HepG2 (cell line): Measurements from ENCODE around the gene ZIK1.

Source experiments
- HNRNPUL1 ChIP-seq: fragments of 200-400 bp; formaldehyde crosslinking; IDR thresholded peaks from 2 replicates; pipeline ENCODE4 v1.6.1; 2017; ENCODE audit warnings: low read depth, mild to moderate bottlenecking, low read length, moderate library complexity
- RFX3 ChIP-seq: IDR thresholded peaks from 2 replicates; pipeline ENCODE4 v1.6.1; 2016; ENCODE audit warnings: missing biosample characterization, missing genetic modification reagents
- SIN3B ChIP-seq: fragments of 150-350 bp; IDR thresholded peaks from 2 replicates; pipeline ENCODE4 v1.6.1; 2014; ENCODE audit warnings: low read length
- SYNCRIP ChIP-seq: fragments of 200-400 bp; formaldehyde crosslinking; IDR thresholded peaks from 2 replicates; pipeline ENCODE4 v1.6.1; 2018; ENCODE audit warnings: mild to moderate bottlenecking, low read depth, low read length; ENCODE audit not compliant: insufficient read depth
- ZFAT ChIP-seq: sonication (generic); formaldehyde crosslinking; conservative IDR thresholded peaks from 2 replicates; pipeline ENCODE4 v1.8.1; 2023; ENCODE audit warnings: missing genetic modification reagents, inconsistent platforms
- ZNF180 ChIP-seq: sonication (generic); formaldehyde crosslinking; IDR thresholded peaks from 2 replicates; pipeline ENCODE4 v1.4.0; 2020; ENCODE audit warnings: low read depth, missing genetic modification reagents, borderline replicate concordance
- ZNF431 ChIP-seq: sonication (generic); formaldehyde crosslinking; IDR thresholded peaks from 2 replicates; pipeline ENCODE4 v1.9.0; 2022; ENCODE audit warnings: missing genetic modification reagents, low read depth, mild to moderate bottlenecking, borderline replicate concordance
- ZSCAN21 ChIP-seq: sonication (generic); formaldehyde crosslinking; IDR thresholded peaks from 2 replicates; pipeline ENCODE4 v1.8.0; 2022; ENCODE audit warnings: mild to moderate bottlenecking, missing genetic modification reagents, moderate library complexity, borderline replicate concordance
- TF ChIP-seq, protein P1 (sequence below): sonication (generic); formaldehyde crosslinking; IDR thresholded peaks from 2 replicates; pipeline ENCODE4 v1.5.0; 2020; ENCODE audit warnings: mild to moderate bottlenecking, missing genetic modification reagents, moderate library complexity
- TF ChIP-seq, protein P2 (sequence below): sonication (generic); formaldehyde crosslinking; IDR thresholded peaks from 2 replicates; pipeline ENCODE4 v1.8.0; 2022; ENCODE audit warnings: mild to moderate bottlenecking, missing genetic modification reagents, moderate library complexity
- TF ChIP-seq, protein P3 (sequence below): sonication (generic); formaldehyde crosslinking; IDR thresholded peaks from 2 replicates; pipeline ENCODE4 v1.5.1; 2020; ENCODE audit warnings: mild to moderate bottlenecking, missing genetic modification reagents, borderline replicate concordance

DNA sequence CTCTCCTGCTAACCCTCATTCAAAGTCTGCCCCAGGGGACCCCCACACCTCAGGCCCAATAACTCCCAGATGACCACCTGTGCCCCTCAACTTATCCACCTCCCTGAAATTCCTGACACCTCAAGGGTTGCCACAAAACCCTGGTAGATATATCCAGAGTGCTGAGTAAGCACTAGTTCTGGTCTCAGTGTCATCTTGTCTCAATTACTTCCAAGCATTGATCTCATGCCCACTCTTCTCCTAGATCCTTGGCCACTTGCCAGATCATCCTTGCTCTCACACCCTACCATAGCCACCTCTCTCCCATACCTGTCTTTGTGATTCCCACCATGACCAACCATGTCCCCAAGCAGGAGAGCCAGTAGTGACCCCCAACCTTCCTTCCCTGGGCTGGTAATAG, 7.3 kb upstream of the ZIK1 start:
- TF ChIP-seq, protein P1, sequence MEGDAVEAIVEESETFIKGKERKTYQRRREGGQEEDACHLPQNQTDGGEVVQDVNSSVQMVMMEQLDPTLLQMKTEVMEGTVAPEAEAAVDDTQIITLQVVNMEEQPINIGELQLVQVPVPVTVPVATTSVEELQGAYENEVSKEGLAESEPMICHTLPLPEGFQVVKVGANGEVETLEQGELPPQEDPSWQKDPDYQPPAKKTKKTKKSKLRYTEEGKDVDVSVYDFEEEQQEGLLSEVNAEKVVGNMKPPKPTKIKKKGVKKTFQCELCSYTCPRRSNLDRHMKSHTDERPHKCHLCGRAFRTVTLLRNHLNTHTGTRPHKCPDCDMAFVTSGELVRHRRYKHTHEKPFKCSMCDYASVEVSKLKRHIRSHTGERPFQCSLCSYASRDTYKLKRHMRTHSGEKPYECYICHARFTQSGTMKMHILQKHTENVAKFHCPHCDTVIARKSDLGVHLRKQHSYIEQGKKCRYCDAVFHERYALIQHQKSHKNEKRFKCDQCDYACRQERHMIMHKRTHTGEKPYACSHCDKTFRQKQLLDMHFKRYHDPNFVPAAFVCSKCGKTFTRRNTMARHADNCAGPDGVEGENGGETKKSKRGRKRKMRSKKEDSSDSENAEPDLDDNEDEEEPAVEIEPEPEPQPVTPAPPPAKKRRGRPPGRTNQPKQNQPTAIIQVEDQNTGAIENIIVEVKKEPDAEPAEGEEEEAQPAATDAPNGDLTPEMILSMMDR (CRISPR knock-in tag) = no peak
- TF ChIP-seq, protein P2, sequence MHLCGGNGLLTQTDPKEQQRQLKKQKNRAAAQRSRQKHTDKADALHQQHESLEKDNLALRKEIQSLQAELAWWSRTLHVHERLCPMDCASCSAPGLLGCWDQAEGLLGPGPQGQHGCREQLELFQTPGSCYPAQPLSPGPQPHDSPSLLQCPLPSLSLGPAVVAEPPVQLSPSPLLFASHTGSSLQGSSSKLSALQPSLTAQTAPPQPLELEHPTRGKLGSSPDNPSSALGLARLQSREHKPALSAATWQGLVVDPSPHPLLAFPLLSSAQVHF (CRISPR knock-in tag) = no peak
- TF ChIP-seq SYNCRIP = no peak
- no peak for TF ChIP-seq RFX3 (CRISPR knock-in tag)
- TF ChIP-seq HNRNPUL1 = no peak
- TF ChIP-seq, protein P3, sequence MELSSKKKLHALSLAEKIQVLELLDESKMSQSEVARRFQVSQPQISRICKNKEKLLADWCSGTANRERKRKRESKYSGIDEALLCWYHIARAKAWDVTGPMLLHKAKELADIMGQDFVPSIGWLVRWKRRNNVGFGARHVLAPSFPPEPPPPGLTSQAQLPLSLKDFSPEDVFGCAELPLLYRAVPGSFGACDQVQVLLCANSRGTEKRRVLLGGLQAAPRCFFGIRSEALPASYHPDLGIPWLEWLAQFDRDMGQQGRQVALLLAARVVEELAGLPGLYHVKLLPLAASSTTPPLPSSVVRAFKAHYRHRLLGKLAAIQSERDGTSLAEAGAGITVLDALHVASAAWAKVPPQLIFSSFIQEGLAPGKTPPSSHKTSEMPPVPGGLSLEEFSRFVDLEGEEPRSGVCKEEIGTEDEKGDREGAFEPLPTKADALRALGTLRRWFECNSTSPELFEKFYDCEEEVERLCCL = no peak
- TF ChIP-seq ZNF180 = no peak
- no peak for TF ChIP-seq ZFAT (CRISPR knock-in tag)
- no peak for TF ChIP-seq SIN3B
- no peak for TF ChIP-seq ZSCAN21 (CRISPR knock-in tag)
- no peak for TF ChIP-seq ZNF431
